ENCODE data around the gene JUN.

JUN gene

DNA sequence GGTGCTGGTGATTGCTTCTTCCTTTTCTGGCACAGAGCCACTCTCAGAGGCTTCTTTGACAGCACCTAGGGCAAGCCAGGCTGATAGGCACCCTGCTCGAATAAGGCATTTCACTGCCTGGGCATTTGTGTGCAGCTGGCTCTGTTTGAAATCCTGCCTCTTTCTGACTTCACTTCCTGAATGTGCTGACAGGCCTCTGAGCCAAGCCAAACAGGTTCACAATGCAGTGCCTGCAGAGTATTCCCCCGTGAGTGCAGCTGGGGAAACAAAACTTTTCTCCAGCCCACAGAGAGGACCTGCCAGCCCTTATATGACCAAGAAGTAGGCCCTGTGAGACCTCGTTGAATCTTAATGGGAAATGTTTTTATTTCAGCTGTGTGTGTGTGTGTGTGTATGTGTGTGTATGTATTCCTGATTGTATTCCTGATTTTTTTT lies 10.4 kb downstream of the JUN start:
- no peak for TF ChIP-seq CTCF (conservative IDR thresholded peaks at IDR 0.05; ENCODE audit: low read depth, low read length)
- DNase-seq (ENCODE audit: low read depth), result peak; percentile 89
- no peak overlapping the region for H3K4me3 ChIP-seq (ENCODE audit: low read depth, low read length)

GRCh38 chr1:58769809-58770320 lies 14.0 kb downstream of the JUN start:
- H3K4me3 ChIP-seq (ENCODE audit: low read depth, low read length), result no peak overlapping the region
- no peak for DNase-seq (ENCODE audit: low read depth)
- no peak for TF ChIP-seq CTCF (conservative IDR thresholded peaks at IDR 0.05; ENCODE audit: low read depth, low read length)

DNA sequence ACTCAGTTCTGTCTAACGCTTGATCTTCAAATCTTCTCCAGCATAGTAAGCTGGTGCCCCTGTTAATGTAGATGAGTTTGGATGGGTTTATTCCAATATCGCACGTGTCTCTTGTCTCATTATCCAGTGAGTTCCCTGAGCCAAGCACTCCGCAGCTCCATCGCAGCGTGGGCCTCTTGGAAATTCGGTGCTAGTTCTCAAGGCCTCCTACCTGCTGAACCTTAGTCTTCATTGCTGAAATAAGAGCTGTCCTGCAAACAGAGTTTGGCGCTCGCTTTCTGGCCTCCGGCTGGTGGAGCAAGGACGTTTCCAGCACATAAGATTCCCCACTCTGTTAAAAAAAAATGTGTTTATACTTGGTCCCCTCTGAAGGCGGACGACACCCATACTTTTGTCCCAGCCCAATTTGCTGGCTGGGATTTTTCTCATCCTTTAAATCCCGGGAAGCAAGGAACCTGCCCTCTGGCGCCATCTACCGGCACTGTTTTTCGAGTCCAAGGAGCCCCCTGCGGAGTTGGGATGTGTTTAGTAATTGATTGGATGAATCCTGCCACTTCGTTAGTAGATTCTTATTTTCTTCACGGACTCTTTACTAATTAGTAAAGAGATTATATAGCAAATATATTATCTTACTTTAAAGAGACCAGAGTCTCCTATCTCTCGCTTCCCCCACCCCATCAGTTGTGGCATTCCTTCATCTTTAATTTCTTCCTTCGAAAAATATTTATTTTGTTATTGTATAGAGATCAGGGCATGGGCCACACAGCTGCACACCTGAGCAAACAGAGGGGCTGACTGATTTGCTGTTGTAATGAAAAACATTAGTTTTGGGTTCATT lies 14.7 kb downstream of the JUN start:
- DNase-seq (ENCODE audit: low read depth), result peak; percentile 77
- peak; percentile 92 for TF ChIP-seq CTCF (conservative IDR thresholded peaks at IDR 0.05; ENCODE audit: low read depth, low read length)
- H3K4me3 ChIP-seq (ENCODE audit: low read depth, low read length), result no peak overlapping the region

DNA sequence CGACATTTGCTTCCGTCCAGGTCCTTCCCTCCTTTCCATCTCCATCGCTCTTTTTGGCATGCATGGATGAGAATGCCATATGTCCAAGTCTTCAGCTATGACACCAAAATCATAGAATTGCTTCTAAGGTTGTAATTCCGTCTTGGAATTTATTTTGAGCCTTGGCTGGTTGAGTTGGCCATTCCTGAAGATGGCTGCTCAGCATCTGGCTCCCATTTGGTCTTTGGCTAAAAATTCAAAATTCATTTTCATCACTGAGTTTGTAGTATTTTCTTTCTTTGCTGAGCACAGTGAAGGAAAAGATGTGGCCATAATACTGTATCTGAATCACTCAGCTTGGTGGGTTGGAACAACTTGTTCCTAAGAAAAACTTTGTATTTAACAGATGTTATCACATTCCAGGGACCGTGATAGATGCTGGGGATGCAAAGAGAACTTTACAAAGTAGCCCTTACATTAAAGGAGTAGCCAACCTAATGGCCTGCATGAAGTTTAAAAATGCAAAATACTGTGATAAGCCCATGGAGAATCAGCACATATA lies 15.6 kb downstream of the JUN start:
- no peak for TF ChIP-seq CTCF (conservative IDR thresholded peaks at IDR 0.05; ENCODE audit: low read depth, low read length)
- H3K4me3 ChIP-seq (ENCODE audit: low read depth, low read length), result no peak overlapping the region
- peak; percentile 52 for DNase-seq (ENCODE audit: low read depth)

DNA sequence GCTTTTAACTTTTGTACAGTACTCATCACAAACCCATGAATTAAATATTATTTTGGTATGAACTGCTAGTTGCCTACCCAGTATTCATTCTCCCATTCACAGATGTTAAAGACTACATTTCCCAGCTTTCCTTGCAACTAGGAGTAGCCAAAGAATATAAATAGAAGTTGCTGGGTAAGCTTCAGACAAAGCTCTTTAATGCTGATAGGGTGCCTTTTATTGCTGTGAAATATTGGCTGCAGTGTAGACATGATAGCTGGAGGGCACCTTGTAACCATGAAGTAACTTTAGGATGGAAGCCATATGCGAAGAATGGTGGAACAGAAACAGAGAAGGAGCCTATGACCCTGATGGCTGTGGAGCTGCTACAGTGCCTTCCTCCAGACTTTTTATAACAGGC lies 16.7 kb downstream of the JUN start:
- DNase-seq (ENCODE audit: low read depth), result no peak
- no peak for TF ChIP-seq CTCF (conservative IDR thresholded peaks at IDR 0.05; ENCODE audit: low read depth, low read length)
- H3K4me3 ChIP-seq (ENCODE audit: low read depth, low read length), result no peak overlapping the region

- TF ChIP-seq CTCF (conservative IDR thresholded peaks at IDR 0.05; ENCODE audit: low read depth, low read length), result no peak
- DNase-seq (ENCODE audit: low read depth), result no peak
Measured at GRCh38 chr1:58765441-58765840, 18.4 kb downstream of the JUN start.

More at GRCh38 chr1:58765441-58765840, 18.4 kb downstream of the JUN start:
- H3K4me3 ChIP-seq (ENCODE audit: low read depth, low read length), result no peak overlapping the region
